Panc1 (cell line): ENCODE results near the gene DIABLO. TPM values are rescaled to one million over a fixed set of nuclear protein-coding genes. Genes with fewer than 3 reads are reported as not detected.

ENCODE experiments used
- ATAC-seq: fragments of 200-7000 bp; cut with Tn5 transposase; 2 replicates; pipeline ENCODE4 v1.9.1; 2020; ENCODE audit warnings: mild to moderate bottlenecking, moderate library complexity
- BruUV-seq: library from RNA; stranded (reverse); fragments of 400-500 nt; replicated peaks from 2 replicates; lab custom pipeline; 2021; lab: Mats Ljungman, UMichigan
- CTCF ChIA-PET: fragments of 300-600 bp; sonication (Branson Sonifier 250); formaldehyde crosslinking; loops from one replicate; lab custom pipeline; 2022; ENCODE audit warnings: antibody characterized with exemption; lab: Charles Lee
- POLR2A ChIA-PET: fragments of 300-600 bp; sonication (Branson Sonifier 250); formaldehyde crosslinking; loops from one replicate; lab custom pipeline; 2022; ENCODE audit warnings: antibody characterized with exemption; lab: Charles Lee
- DNase-seq: peaks from one replicate; pipeline ENCODE4 v3.0.0-alpha.2; 2010; ENCODE audit warnings: low read depth, low spot score
- H3K27ac ChIP-seq: 2 replicates; pipeline ENCODE4 v1.5.1; 2011; ENCODE audit warnings: mild to moderate bottlenecking, low read length, inconsistent platforms
- H3K27me3 ChIP-seq: fragments of 200-500 bp; sonication (Bioruptor generic); 2 replicates; pipeline ENCODE4 v1.6.0; 2014; ENCODE audit warnings: low read length, inconsistent platforms; ENCODE audit not compliant: control insufficient read depth, insufficient read depth
- H3K36me3 ChIP-seq: fragments of 200-500 bp; sonication (Bioruptor generic); 2 replicates; pipeline ENCODE4 v1.5.1; 2014; ENCODE audit warnings: inconsistent platforms, mild to moderate bottlenecking, low read length, moderate library complexity; ENCODE audit not compliant: control insufficient read depth, insufficient read depth
- H3K4me1 ChIP-seq: 2 replicates; pipeline ENCODE4 v1.5.1; 2011; ENCODE audit warnings: inconsistent platforms, mild to moderate bottlenecking, low read length, moderate library complexity; ENCODE audit not compliant: control insufficient read depth, insufficient read depth
- H3K4me3 ChIP-seq, 2 experiments: 2 replicates each; pipeline ENCODE4 v1.5.1; 2011 to 2012; ENCODE audit warnings: low read depth in 2 of 2, low read length in 2 of 2, mild to moderate bottlenecking in 2 of 2, inconsistent platforms in 1 of 2, moderate library complexity in 1 of 2
- H3K9me3 ChIP-seq: fragments of 200-500 bp; sonication (Bioruptor generic); 2 replicates; pipeline ENCODE4 v1.5.1; 2014; ENCODE audit warnings: low read depth, mild to moderate bottlenecking, inconsistent platforms, low read length, moderate library complexity; ENCODE audit not compliant: control insufficient read depth, insufficient read depth
- POLR2AphosphoS5 ChIP-seq: IDR thresholded peaks from 2 replicates; pipeline ENCODE4 v1.6.1; 2012; ENCODE audit warnings: mild to moderate bottlenecking, low read depth, low read length, moderate library complexity
- REST ChIP-seq, 2 experiments: IDR thresholded peaks; 2 replicates each; pipeline ENCODE4 v1.6.1; 2011 to 2012; ENCODE audit warnings: low read depth in 2 of 2, control low read depth in 1 of 2, low read length in 1 of 2, mild to moderate bottlenecking in 1 of 2, moderate library complexity in 1 of 2; ENCODE audit not compliant: insufficient read depth in 1 of 2
- SIN3A ChIP-seq: IDR thresholded peaks from 2 replicates; pipeline ENCODE4 v1.6.1; 2012; ENCODE audit warnings: low read depth, mild to moderate bottlenecking, low read length, moderate library complexity, borderline replicate concordance; ENCODE audit not compliant: insufficient read depth
- TCF7L2 ChIP-seq: IDR thresholded peaks from 2 replicates; pipeline ENCODE4 v1.6.1; 2011; ENCODE audit warnings: mild to moderate bottlenecking, low read depth, low read length, inconsistent platforms
- in situ Hi-C: cut with HindIII; loops from 2 replicates; pipeline ENCODE4 v1.10.0; 2016; ENCODE audit warnings: low sequenced_read_pairs, low pct_unique_long_range_greater_than_20kb
- intact Hi-C: fragments of 100-400 bp; cut with micrococcal nuclease; formaldehyde crosslinking; loops from one replicate; pipeline ENCODE4 v1.10.0; 2022; ENCODE audit not compliant: unreplicated experiment
- total RNA-seq: library from RNA; stranded (reverse); gene quantifications from one replicate; pipeline ENCODE4 v1.2.1, GENCODE V29; 2021; ENCODE audit not compliant: unreplicated experiment
- TF ChIP-seq, protein P1 (sequence below): fragments of 450-650 bp; IDR thresholded peaks from 2 replicates; pipeline ENCODE4 v1.5.1; 2017; ENCODE audit warnings: mild to moderate bottlenecking

The DIABLO gene
- total RNA-seq, 1 experiment from 2014 or later, result 71.5 TPM

DNA sequence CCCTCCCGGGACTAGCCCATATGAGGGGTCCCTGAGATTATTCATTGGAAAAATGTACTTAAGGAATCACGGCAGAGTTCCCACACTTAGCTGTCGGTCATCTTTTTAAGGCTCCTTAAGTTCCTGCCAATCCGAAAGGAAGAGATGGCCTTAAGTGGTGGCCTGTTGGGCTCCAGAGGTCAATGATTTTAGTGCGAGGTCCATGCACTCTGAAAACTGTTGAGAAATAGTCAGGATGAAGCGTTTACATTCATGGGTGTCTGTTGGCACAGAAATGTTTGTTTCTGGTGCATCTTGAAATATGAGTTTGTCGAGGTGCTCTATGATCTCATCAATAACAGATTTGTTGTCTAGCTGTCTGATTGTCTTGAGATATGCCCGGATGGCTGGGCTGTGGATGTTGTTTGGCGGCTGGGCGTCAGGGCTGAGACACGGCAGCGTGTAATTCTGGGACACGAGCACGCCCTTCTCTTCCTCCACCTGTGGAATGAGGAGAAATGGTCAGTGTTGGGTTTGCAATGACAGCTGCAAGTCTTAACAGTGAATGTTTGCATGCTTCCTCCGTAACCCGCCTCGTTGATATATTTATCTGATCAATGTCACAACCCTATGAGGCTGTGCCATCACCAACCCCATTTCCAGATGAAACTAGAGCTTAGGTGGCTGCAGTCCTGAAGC, 53.5 kb downstream of the DIABLO start:
- no TSS peak for BruUV-seq
- Histone ChIP-seq H3K9me3 (no peaks in the 10 kb centered on the region), H3K4me1 (no peaks in the 10 kb centered on the region), H3K27me3 (no peaks in the 10 kb centered on the region), H3K27ac (no peak overlapping the region), H3K4me3 (no peak overlapping the region), H3K36me3 (no peaks in the 10 kb centered on the region)
- TF ChIP-seq SIN3A (no peak), TCF7L2 (no peak), POLR2AphosphoS5 (no peak), REST (IDR thresholded peaks at IDR 0.05; ENCODE audit: insufficient read depth in 1 of 2, low read depth in 2 of 2, low read length in 1 of 2) (no peak)
- TF ChIP-seq, protein P1, sequence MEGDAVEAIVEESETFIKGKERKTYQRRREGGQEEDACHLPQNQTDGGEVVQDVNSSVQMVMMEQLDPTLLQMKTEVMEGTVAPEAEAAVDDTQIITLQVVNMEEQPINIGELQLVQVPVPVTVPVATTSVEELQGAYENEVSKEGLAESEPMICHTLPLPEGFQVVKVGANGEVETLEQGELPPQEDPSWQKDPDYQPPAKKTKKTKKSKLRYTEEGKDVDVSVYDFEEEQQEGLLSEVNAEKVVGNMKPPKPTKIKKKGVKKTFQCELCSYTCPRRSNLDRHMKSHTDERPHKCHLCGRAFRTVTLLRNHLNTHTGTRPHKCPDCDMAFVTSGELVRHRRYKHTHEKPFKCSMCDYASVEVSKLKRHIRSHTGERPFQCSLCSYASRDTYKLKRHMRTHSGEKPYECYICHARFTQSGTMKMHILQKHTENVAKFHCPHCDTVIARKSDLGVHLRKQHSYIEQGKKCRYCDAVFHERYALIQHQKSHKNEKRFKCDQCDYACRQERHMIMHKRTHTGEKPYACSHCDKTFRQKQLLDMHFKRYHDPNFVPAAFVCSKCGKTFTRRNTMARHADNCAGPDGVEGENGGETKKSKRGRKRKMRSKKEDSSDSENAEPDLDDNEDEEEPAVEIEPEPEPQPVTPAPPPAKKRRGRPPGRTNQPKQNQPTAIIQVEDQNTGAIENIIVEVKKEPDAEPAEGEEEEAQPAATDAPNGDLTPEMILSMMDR, result no peak
- in situ Hi-C loops (no loop called here), intact Hi-C loops (no loop called here)
- CTCF ChIA-PET, result no interaction called here
- no peak for DNase-seq
- peak; percentile 27; the same call in 1 of the 2 replicates for ATAC-seq
- POLR2A ChIA-PET, result no interaction called here

- POLR2A ChIA-PET, result interaction anchor here (0.5 kb wide), 1 partner anchor 23 kb away, joined by 6 read pairs; no protein-coding TSS in a partner anchor
- H3K27me3 ChIP-seq, result no peaks in the 10 kb centered on the region
- TF ChIP-seq REST (IDR thresholded peaks at IDR 0.05; ENCODE audit: insufficient read depth in 1 of 2, low read depth in 2 of 2, low read length in 1 of 2) (no peak), TCF7L2 (no peak), SIN3A (no peak), POLR2AphosphoS5 (no peak)
- TF ChIP-seq, protein P1, result no peak
- no peaks in the 10 kb centered on the region for H3K4me1 ChIP-seq
- DNase-seq, result no peak
- no peak for ATAC-seq
- CTCF ChIA-PET, result no interaction called here
- no peaks in the 10 kb centered on the region for H3K36me3 ChIP-seq
- BruUV-seq, result no TSS peak
- H3K27ac ChIP-seq, result no peak overlapping the region
- no peak overlapping the region for H3K4me3 ChIP-seq
- in situ Hi-C loops (no loop called here), intact Hi-C loops (no loop called here)
- no peaks in the 10 kb centered on the region for H3K9me3 ChIP-seq
Measured at GRCh38 chr12:122171399-122171798, 54.5 kb downstream of the DIABLO start.
